Measurements from ENCODE around the gene LUZP1.
A peak's percentile ranks its signal among the peaks of the same experiment; 100 is the strongest.

Gene LUZP1

GRCh38 chr1:23122023-23122748 lies 46.5 kb downstream of the LUZP1 start:
- Histone ChIP-seq H3K27me3 (ENCODE audit: control insufficient read depth, insufficient read depth, low read length) (no peaks in the 10 kb centered on the region), H3K9ac (ENCODE audit: low read depth, low read length) (no peak overlapping the region), H3K4me3 (ENCODE audit: low read depth, low read length) (no peak overlapping the region), H3K4me1 (ENCODE audit: control insufficient read depth, insufficient read depth, low read length) (peaks cover 15% of the 10 kb centered on the region), H3K9me3 (ENCODE audit: control insufficient read depth, insufficient read depth, low read length) (no peaks in the 10 kb centered on the region), H3K36me3 (ENCODE audit: control insufficient read depth, insufficient read depth, low read length) (no peaks in the 10 kb centered on the region)

DNA sequence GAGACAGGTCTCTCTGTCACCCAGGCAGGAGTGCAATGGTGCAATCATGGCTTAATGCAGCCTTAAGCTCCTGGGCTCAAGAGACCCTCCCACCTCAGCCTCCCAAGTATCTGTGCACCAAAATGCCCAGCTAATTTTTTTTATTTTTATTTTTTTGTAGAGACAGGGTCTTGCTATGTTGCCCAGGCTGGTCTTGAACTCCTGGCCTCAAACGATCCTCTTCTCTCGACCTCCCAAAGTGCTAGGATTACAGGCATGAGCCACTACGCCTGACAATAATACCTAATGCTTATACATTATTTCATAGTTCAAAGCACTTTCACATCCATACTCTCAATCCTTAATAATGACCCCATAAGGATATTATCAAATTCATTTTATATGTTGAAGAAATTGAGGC lies 48.3 kb downstream of the LUZP1 start:
- no peak overlapping the region for H3K4me3 ChIP-seq (ENCODE audit: low read depth, low read length)
- H3K4me1 ChIP-seq (ENCODE audit: control insufficient read depth, insufficient read depth, low read length), result peaks cover 10% of the 10 kb centered on the region
- H3K36me3 ChIP-seq (ENCODE audit: control insufficient read depth, insufficient read depth, low read length), result no peaks in the 10 kb centered on the region
- no peaks in the 10 kb centered on the region for H3K27me3 ChIP-seq (ENCODE audit: control insufficient read depth, insufficient read depth, low read length)
- no peaks in the 10 kb centered on the region for H3K9me3 ChIP-seq (ENCODE audit: control insufficient read depth, insufficient read depth, low read length)
- no peak overlapping the region for H3K9ac ChIP-seq (ENCODE audit: low read depth, low read length)

DNA sequence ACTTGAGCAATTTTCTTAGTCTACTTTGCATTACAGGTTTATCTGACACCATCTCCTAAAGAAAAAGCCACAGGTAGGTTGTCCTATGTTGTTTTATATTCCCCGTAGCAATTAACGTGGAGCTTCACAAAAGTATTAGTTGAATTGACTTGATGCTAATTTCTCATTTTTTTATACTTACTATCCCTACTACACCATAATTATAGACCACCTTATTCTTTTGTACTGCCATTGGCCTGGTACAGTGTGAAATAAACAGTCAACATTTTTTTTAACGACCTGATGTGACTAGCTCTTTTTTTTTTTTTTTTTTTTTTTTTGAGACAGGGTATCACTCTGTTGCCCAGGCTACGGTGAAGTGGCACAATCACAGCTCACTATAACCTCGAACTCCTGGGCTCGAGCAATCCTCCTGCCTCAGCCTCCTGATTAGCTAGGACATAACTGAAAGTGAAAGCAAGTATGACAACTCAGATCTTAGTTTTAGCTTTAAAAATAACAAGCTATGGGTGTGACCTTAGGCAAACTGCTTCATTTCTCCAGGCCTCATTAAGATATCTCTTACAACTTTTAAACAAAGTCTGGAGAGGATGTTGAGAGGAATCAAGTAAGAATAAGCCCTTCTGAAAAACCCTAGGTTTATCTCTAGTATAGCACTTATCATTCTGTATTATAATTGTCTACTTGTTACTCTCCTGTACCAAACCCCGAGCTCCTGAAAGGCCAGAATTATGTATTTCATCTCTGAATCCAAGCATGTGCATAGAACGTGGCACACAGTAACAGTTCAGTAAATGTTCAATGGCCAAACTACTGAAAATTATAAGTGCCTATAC lies 49.5 kb downstream of the LUZP1 start:
- no peak overlapping the region for H3K9ac ChIP-seq (ENCODE audit: low read depth, low read length)
- peaks cover 8% of the 10 kb centered on the region for H3K4me1 ChIP-seq (ENCODE audit: control insufficient read depth, insufficient read depth, low read length)
- no peak overlapping the region for H3K4me3 ChIP-seq (ENCODE audit: low read depth, low read length)

GRCh38 chr1:23118407-23118806 lies 50.2 kb downstream of the LUZP1 start:
- Histone ChIP-seq H3K27me3 (ENCODE audit: control insufficient read depth, insufficient read depth, low read length) (no peaks in the 10 kb centered on the region), H3K9me3 (ENCODE audit: control insufficient read depth, insufficient read depth, low read length) (no peaks in the 10 kb centered on the region), H3K4me1 (ENCODE audit: control insufficient read depth, insufficient read depth, low read length) (peaks cover 8% of the 10 kb centered on the region), H3K36me3 (ENCODE audit: control insufficient read depth, insufficient read depth, low read length) (no peaks in the 10 kb centered on the region), H3K9ac (ENCODE audit: low read depth, low read length) (no peak overlapping the region), H3K4me3 (ENCODE audit: low read depth, low read length) (no peak overlapping the region)

More for the DNA sequence above, 49.5 kb downstream of the LUZP1 start:
- Histone ChIP-seq H3K36me3 (ENCODE audit: control insufficient read depth, insufficient read depth, low read length) (no peaks in the 10 kb centered on the region), H3K9me3 (ENCODE audit: control insufficient read depth, insufficient read depth, low read length) (no peaks in the 10 kb centered on the region), H3K27me3 (ENCODE audit: control insufficient read depth, insufficient read depth, low read length) (no peaks in the 10 kb centered on the region)

GRCh38 chr1:23116921-23117699 lies 51.5 kb downstream of the LUZP1 start:
- Histone ChIP-seq H3K9me3 (ENCODE audit: control insufficient read depth, insufficient read depth, low read length) (no peaks in the 10 kb centered on the region), H3K4me1 (ENCODE audit: control insufficient read depth, insufficient read depth, low read length) (peaks cover 2% of the 10 kb centered on the region), H3K9ac (ENCODE audit: low read depth, low read length) (no peak overlapping the region), H3K4me3 (ENCODE audit: low read depth, low read length) (no peak overlapping the region), H3K27me3 (ENCODE audit: control insufficient read depth, insufficient read depth, low read length) (no peaks in the 10 kb centered on the region), H3K36me3 (ENCODE audit: control insufficient read depth, insufficient read depth, low read length) (no peaks in the 10 kb centered on the region)

GRCh38 chr1:23116216-23116836 lies 52.3 kb downstream of the LUZP1 start:
- no peak overlapping the region for H3K9ac ChIP-seq (ENCODE audit: low read depth, low read length)
- no peaks in the 10 kb centered on the region for H3K9me3 ChIP-seq (ENCODE audit: control insufficient read depth, insufficient read depth, low read length)
- no peaks in the 10 kb centered on the region for H3K27me3 ChIP-seq (ENCODE audit: control insufficient read depth, insufficient read depth, low read length)
- H3K4me1 ChIP-seq (ENCODE audit: control insufficient read depth, insufficient read depth, low read length), result peaks cover 6% of the 10 kb centered on the region
- no peaks in the 10 kb centered on the region for H3K36me3 ChIP-seq (ENCODE audit: control insufficient read depth, insufficient read depth, low read length)
- H3K4me3 ChIP-seq (ENCODE audit: low read depth, low read length), result no peak overlapping the region

GRCh38 chr1:23114424-23115079 lies 54.1 kb downstream of the LUZP1 start:
- no peaks in the 10 kb centered on the region for H3K9me3 ChIP-seq (ENCODE audit: control insufficient read depth, insufficient read depth, low read length)
- no peak overlapping the region for H3K9ac ChIP-seq (ENCODE audit: low read depth, low read length)
- peaks cover 6% of the 10 kb centered on the region for H3K4me1 ChIP-seq (ENCODE audit: control insufficient read depth, insufficient read depth, low read length)
- no peaks in the 10 kb centered on the region for H3K27me3 ChIP-seq (ENCODE audit: control insufficient read depth, insufficient read depth, low read length)
- no peak overlapping the region for H3K4me3 ChIP-seq (ENCODE audit: low read depth, low read length)
- H3K36me3 ChIP-seq (ENCODE audit: control insufficient read depth, insufficient read depth, low read length), result no peaks in the 10 kb centered on the region

DNA sequence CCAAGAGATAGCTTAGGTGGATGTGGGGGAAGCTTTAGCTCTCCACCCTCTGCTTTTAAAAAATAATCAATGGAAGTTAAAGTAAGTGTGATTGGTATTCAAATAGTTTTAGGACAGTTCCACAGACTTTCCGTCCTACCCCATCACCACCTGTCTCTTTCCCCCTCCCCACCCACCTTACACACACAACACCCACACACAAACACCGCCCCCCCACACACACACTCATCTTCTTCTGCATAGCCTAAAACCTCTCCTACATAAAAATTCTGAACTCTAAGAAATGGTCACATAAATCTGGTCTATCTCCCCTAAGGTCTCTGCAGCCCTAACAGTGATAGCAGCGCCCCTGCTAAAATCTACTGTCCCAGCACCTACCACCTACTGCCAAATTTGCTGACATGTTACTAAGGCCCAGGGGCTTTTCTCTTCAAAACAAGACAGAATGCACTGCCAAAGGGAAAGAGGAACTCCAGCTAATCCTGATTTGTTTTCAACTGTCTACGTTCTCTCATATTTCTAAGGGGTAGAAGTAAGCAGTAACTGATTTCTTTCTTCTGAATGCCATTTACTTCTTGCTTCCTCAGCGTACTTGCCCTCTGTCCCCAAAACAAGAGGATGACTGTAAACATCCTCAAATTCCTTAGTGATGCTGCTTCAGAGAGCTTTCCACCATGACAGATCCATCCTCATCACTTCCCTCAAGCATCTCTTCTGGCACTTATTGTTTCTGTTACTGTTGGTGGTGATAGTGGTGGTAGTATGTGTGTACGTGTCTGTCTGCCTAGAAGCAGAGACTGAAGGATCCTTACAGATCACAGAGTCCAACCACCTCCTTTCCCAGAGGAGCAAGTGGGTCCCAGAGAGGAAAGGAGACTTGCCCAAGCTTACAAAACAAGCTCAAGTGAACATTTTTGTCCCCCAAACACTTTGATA lies 56.8 kb downstream of the LUZP1 start:
- no peaks in the 10 kb centered on the region for H3K27me3 ChIP-seq (ENCODE audit: control insufficient read depth, insufficient read depth, low read length)
- H3K4me1 ChIP-seq (ENCODE audit: control insufficient read depth, insufficient read depth, low read length), result peaks cover 6% of the 10 kb centered on the region
- no peaks in the 10 kb centered on the region for H3K9me3 ChIP-seq (ENCODE audit: control insufficient read depth, insufficient read depth, low read length)
- peaks cover 4% of the 10 kb centered on the region for H3K36me3 ChIP-seq (ENCODE audit: control insufficient read depth, insufficient read depth, low read length)
- peak overlapping the region; percentile 1 for H3K9ac ChIP-seq (ENCODE audit: low read depth, low read length)
- no peak overlapping the region for H3K4me3 ChIP-seq (ENCODE audit: low read depth, low read length)

DNA sequence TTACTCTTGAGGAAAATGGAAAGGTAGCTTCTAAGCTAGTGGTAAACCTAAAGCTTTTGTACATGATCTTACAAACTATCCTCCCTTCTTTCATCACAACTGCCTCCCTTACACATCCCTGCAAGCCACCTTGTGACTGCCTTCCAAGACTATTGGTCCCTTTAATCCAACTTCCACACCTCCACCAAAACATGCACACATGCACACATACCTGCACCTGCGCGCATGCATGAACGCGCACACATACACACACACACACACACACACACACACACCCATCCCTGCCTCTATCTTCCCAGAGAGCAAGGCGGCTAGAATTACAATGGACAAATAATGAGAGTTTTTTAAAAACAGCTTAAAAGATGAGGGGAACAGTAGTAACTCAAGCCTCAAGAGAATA lies 58.3 kb downstream of the LUZP1 start:
- H3K27me3 ChIP-seq (ENCODE audit: control insufficient read depth, insufficient read depth, low read length), result no peaks in the 10 kb centered on the region
- H3K4me3 ChIP-seq (ENCODE audit: low read depth, low read length), result no peak overlapping the region
- peaks cover 4% of the 10 kb centered on the region for H3K36me3 ChIP-seq (ENCODE audit: control insufficient read depth, insufficient read depth, low read length)
- no peaks in the 10 kb centered on the region for H3K9me3 ChIP-seq (ENCODE audit: control insufficient read depth, insufficient read depth, low read length)
- peaks cover 6% of the 10 kb centered on the region for H3K4me1 ChIP-seq (ENCODE audit: control insufficient read depth, insufficient read depth, low read length)
- no peak overlapping the region for H3K9ac ChIP-seq (ENCODE audit: low read depth, low read length)

DNA sequence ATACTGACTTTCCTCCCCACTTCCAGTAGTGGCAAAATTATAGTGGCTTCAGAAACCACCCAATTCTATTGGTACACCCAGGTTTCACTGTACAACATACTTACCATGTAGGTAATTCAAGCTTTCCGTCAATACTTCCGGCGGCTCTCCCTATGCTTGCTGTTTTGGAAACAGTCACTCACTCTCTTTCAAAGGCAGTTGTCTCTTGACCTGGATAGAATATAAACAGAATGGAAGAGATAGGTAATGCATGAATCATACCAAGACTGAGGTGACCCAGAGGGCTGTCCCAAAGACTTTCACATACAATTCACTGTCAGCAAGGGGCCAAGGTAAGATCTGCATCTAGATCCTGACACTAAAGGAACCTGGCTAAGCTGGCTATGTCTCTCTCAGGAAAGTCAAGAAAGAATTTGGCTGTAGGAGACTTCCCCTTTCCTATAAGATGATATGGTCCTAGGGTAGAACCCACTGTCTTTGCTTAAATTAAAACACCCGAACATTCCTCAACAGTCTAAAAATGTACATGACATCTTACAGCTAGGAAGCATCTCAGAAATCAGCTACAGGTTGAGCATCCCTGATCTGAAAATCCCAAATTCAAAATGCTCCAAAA lies 59.6 kb downstream of the LUZP1 start:
- H3K4me3 ChIP-seq (ENCODE audit: low read depth, low read length), result no peak overlapping the region
- no peaks in the 10 kb centered on the region for H3K9me3 ChIP-seq (ENCODE audit: control insufficient read depth, insufficient read depth, low read length)
- no peaks in the 10 kb centered on the region for H3K27me3 ChIP-seq (ENCODE audit: control insufficient read depth, insufficient read depth, low read length)
- no peak overlapping the region for H3K9ac ChIP-seq (ENCODE audit: low read depth, low read length)
- H3K36me3 ChIP-seq (ENCODE audit: control insufficient read depth, insufficient read depth, low read length), result peaks cover 4% of the 10 kb centered on the region
- H3K4me1 ChIP-seq (ENCODE audit: control insufficient read depth, insufficient read depth, low read length), result peaks cover 6% of the 10 kb centered on the region
